ENCODE results near the gene ZNF474.

ZNF474 gene

DNA sequence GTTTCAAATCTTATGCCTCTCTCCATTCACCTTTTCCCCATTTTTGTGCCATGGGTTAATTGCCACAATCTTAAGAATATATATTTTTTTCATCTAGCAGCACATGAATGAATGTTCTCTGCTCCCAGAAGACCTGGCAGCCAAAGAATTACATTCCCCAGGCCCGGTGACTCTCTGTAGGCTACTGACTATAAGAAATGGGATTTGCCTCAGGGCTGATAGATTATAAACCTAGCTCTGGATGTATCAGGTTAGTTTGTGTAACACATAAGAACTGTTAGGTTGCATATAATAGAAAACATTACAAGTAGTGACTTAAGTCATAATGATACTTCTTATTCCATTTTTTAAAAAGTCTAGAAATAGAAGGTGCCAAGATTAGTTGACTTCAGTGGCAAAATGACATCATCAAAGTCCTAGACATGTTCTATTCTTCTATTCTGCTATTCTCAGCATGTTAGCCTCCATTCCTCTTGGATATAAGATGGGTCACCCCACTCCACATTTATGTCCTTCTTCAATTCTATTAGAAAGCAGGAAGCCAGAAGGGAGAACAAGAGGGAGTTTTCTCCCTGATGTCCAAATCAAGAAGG, 10.9 kb upstream of the ZNF474 start:
- no peak for DNase-seq (ENCODE audit: low read depth)

DNA sequence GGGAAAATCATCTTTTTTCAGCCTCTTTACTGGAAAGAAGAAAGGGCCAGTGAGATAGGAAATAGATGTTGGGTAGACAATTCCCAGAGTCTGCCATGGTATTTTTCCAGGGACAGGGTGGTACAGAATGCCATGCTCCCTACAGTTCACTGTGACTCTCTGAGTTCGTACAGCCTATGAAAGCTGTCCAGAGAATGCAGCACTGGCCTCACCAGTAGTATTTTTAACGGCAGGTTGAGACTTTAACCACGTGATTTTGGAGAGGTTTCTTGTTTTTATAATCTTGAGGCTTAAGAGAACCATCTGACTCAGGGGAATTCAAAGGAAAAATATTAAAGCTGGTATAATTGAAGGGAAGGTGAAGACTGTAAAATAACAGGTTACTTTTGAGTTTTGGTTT, 10.1 kb upstream of the ZNF474 start:
- no peak for DNase-seq (ENCODE audit: low read depth)

DNA sequence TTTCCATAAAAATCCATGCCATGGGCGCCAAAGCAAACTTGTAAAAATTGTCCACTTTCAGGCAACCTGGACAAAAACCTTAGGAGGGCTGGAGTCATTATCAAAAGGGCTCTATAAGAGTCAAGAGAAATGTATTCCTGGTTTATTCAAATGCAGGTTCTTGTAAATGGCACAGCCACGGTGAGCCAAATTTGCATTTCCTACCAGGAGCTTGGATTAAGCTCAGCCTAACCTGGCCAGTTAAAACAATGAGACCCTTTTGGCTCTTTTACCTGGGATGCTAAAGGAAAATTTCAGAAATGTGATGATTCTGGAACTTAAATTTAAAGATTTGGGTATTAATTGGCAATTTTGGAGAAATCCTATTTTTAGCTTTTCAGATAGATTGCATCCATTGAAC, 8.9 kb upstream of the ZNF474 start:
- DNase-seq (ENCODE audit: low read depth), result no peak

- DNase-seq (ENCODE audit: low read depth), result no peak
These were observed 8.4 kb upstream of the ZNF474 start for GRCh38 chr5:122120957-122121356.

DNA sequence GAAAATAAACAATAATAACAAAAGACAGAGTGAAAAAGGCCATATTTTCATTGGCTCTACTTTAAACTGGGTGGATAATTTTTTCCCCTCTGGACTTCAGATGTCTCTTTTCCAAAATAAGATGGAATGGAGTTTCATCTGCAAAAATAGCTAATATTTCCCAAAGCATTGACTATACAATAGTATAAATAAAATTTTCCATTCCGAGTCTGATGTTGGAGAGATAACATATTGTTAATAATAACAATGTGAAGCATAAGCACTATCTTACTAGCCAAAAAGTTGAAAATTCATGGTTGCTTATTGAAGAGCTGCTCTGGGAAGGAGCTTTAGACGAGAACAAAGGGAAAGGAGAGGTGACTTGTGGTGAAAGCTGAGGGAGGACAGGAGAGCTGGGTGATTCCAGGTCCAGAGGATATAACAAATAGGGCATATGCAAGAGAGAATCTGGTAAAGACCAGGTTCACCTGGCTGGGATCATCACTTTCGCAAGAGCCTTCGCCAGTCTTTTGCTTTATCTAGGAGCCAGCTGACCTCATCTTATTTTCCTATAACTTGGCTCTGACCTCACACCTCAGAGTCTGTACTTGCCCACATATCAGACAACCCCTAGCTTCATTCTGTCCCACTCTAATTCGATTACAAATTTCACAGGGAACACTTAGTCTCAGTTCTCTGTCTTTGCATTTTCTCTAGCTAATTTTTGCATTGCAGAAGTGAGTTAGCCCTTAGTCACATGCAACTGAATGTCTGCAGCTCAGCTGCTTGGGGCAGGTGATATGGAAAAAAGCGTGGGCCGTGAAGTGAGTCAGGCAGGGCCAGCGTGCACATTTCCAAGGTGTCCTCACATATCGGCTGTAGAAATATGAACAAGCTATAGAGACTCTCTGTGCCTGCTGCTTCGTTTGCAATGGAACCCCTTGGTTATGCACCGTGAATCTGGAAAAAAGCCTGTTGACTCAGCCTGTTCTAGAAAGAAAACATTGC, 7.6 kb upstream of the ZNF474 start:
- no peak for DNase-seq (ENCODE audit: low read depth)

GRCh38 chr5:122124766-122125165, 4.6 kb upstream of the ZNF474 start:
- no peak for DNase-seq (ENCODE audit: low read depth)

GRCh38 chr5:122126177-122126755, 3.1 kb upstream of the ZNF474 start:
- no peak for DNase-seq (ENCODE audit: low read depth)

DNA sequence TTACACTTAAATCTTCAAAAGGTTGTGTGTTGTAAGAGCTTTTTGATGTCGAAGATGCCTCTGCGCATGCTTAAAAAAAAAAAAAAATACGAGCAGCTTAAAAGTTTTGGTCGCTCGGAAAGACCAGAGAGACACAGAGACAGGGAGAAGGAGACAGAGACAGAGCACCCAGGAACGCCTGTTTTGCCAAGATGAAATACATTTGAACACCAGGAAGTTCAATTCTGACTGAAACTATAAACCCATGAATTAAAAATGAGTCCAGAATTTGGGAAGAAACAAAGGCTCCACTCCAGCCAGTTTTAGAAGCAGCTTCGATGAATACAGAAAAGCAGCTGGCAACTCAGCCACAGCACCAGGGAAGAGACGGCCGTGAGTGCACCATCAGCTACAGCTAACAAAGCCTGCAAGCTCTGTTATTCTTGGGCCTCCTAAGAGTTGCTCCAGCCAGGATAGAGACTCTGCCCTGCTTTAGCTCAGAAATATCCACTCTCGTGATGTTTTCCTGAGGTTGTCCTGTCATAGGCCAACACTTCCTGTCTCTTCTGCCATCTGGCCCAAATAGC, 2.5 kb upstream of the ZNF474 start:
- DNase-seq (ENCODE audit: low read depth), result no peak

- DNase-seq (ENCODE audit: low read depth), result no peak
These were observed 806 bp downstream of the ZNF474 start for GRCh38 chr5:122130152-122130551.

DNA sequence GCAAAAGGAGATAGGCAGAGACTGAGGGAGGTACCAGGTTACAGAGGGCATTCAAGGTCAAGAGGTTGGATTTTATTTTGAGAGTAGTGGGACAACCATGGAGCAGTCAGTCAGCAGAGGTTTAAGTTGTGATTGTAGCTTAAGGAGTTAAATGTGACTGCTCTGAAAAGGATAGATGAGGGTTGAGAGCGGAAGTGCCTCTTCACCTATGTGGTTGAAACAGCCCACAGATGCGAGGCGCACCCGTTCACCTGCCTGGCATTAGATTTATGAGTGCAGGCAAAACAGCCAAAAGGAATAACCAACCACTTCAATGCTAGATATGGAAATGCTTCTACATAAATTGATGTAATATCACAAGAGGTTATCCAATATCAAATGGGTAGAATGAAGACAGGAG, 8.4 kb downstream of the ZNF474 start:
- DNase-seq (ENCODE audit: low read depth), result no peak

DNA sequence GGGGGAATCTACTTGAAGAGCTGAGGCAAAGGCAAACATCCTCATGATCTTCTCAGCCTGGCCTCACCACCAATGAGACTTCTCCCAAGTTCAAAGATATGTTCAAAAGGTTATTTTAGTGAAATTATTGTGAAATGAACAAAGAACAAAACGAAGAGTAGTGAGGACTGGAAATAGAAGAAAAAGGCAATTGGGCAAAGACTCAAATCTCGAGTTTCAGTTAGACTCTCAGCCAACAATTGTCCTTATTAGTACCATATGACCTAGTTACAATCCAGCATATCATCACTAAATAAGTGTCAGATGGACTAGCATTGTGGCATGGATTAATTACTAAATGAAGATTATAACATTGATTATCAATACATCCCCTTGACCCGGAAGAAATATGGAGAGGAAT, 9.0 kb downstream of the ZNF474 start:
- no peak for DNase-seq (ENCODE audit: low read depth)

DNA sequence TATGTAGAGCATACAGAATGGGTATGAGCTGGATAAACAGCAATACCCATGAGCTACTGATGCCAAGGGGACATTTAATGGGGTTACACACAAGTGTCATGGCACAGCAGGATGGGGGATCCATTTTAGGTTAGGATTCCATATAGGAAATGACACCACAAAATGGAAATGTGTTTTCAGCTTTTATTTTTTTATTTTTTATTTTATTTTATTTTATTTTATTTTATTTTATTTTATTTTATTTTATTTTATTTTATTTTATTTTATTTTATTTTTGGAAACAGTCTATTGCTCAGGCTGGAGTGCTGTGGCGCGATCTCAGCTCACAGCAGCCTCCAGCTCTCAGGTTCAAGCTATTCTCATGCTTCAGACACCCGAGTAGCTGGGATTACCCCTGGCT, 11.6 kb downstream of the ZNF474 start:
- DNase-seq (ENCODE audit: low read depth), result no peak

DNA sequence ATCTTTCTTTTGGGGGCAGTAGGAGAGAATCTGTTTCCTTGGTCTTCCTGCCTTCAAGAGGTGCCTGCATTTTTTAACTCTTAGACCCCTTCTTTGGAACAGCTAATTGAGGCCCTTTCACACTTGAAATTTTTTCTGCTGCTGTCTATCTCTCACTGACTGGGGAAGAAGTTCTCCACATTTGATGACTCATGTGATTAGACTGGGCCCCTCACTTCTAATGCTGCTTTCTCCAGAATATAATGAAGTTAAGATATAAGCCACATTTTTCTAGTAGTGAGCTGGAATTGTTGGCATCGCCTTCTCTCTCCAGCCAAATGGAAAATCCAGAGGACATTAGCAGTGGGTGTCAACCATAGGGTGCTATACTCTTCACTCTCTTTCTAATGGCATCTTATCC, 12.4 kb downstream of the ZNF474 start:
- no peak for DNase-seq (ENCODE audit: low read depth)

DNA sequence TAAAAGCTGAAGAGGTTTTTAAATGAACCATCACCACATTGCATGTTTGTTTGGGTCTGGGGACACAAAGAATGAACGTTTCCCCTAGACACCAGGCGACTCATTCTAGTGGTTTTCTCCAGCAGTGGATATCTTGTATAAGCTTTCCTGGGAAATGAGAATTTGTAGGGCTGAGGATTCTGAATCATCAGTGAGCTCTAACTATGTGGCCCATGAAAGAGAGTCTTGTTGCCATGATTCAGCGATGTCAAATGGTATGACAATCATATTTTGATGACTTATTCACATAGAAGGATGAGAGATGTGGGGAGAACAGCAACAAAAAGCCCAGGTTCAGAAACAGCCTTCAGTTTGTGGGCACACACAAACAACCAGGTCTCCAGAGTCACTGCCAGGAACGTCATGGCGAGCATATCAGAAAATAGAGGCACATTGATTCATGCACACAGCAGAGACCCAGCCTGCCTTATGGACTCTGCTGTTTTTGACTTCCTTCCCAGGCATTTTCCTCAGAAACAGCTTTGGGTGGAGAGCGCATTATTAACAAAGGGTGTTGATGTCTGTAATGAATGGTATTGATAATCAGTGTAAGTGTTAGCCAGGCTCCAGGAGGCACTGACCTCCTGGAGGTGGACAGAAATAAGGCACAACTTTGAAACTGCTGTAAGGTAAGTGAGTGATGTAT, 13.3 kb downstream of the ZNF474 start:
- DNase-seq (ENCODE audit: low read depth), result no peak

DNA sequence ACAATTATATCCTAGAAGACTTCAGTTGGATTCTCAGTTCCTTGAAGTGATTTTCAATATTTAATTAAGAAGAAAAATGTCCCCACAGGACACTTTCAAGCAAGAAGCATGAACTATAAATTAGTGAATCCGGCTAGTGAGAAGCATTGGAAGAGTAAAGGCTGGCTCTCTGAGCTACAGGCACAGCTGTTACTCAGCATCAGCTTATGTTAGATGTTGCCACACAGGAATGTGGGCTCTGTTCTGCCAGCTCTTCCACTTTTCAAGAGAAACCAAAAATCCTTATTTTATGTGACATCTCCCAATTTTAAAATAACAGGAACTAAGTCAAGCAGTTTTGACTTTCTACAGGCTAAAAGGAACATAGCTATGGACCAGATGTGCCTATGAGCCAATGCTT, 14.9 kb downstream of the ZNF474 start:
- DNase-seq (ENCODE audit: low read depth), result no peak

DNA sequence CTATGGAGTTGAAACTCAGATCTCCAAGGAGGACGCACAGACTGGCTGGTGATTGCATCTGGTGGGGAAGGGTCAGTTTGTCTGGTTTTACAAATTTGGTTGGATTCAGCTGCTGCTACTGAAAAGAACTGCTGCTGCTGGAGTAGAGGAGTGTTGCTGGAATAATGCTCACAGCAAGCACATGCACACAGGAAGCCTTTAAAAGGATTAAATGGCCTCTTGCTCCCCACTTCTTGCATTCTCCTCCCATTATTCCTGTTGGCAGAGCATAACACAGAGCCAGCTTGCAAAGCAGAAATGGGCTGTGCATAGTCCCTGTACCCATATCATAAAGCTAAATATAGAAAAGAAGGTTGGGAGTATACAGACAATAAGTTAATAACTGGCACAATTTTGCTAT, 16.6 kb downstream of the ZNF474 start:
- DNase-seq (ENCODE audit: low read depth), result no peak

GRCh38 chr5:122149321-122150090, 20.2 kb downstream of the ZNF474 start:
- DNase-seq (ENCODE audit: low read depth), result no peak

DNA sequence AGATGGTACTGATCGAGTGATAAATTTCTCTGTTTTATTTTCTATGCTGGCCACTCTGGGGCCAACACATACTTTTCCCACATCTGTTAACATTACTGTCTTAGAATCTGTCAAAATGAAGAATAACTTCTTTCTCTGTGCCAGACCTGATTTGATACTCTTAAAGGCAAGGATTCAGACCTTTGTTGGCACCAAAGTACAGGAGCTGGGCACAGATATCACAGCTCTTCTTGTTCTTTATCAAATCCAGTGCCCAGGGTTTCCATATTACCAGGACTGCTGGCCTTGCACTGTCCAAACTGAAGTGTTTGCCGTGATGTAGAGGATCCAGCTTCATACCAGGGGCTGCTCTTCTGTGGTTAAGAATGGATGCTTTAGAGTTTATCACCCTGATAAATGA, 20.9 kb downstream of the ZNF474 start:
- DNase-seq (ENCODE audit: low read depth), result no peak

- no peak for DNase-seq (ENCODE audit: low read depth)
These were observed 22.3 kb downstream of the ZNF474 start for GRCh38 chr5:122151640-122152039.

DNA sequence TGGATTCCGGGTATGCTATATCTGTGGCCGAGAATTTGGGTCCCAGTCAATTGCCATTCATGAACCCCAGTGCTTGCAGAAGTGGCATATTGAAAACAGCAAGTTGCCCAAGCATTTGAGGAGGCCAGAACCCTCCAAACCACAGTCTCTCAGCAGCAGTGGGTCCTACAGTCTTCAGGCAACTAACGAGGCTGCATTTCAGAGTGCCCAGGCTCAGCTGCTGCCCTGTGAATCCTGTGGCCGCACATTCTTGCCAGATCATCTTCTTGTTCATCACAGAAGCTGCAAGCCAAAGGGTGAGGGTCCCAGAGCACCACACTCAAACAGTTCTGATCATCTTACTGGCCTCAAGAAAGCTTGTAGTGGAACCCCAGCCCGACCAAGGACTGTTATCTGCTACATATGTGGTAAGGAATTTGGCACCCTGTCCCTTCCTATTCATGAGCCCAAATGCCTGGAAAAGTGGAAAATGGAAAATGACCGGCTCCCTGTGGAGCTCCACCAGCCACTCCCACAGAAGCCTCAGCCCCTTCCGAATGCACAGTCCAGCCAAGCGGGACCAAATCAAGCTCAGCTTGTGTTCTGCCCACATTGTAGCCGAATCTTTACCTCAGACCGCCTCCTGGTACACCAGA, 23.0 kb downstream of the ZNF474 start:
- DNase-seq (ENCODE audit: low read depth), result no peak

DNA sequence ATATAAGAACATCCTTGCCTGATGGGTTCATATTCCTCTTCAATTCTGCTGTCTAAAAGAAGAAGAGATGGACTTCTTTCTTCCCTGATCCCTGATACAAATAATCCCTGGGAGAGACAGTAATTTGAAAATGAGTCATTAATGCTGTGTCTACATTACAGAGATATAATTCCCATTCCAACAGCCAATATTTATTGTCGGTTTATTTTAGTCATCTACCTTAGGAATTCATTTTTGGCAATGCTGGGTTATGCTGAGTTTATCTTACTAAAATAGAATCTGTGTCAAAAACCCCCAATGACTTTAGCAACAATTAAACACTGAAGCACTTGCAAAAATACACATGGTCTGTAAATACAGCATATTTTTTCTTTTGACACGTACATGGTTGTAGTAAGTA, 23.9 kb downstream of the ZNF474 start:
- DNase-seq (ENCODE audit: low read depth), result no peak
